Middle frontal gyrus (tissue), 1 donor: ENCODE data around the gene GUK1.

Experiments
- DNase-seq: peaks from one replicate; pipeline ENCODE4 v3.0.0-alpha.2; 2015; ENCODE audit warnings: low spot score; ENCODE audit errors: extremely low spot score

The GUK1 gene

GRCh38 chr1:228149406-228150119 is 9.5 kb downstream of the GUK1 start, which contains the start of gene GJC2:
GJC2 (plus strand) TSS chr1:228149930; CDS start chr1:228157759, 7,829 bp downstream.
- DNase-seq, result no peak

GRCh38 chr1:228150120-228150460 is 10.0 kb downstream of the GUK1 start:
- no peak for DNase-seq

- no peak for DNase-seq
Observed at GRCh38 chr1:228150461-228151179, 10.5 kb downstream of the GUK1 start.

GRCh38 chr1:228151180-228151925 is 11.3 kb downstream of the GUK1 start:
- no peak for DNase-seq

GRCh38 chr1:228152097-228152917 is 12.2 kb downstream of the GUK1 start:
- DNase-seq, result no peak

GRCh38 chr1:228152918-228153258 is 12.8 kb downstream of the GUK1 start:
- no peak for DNase-seq

- DNase-seq, result no peak
Observed at GRCh38 chr1:228154021-228154669, 14.1 kb downstream of the GUK1 start.

GRCh38 chr1:228154670-228155571 is 14.8 kb downstream of the GUK1 start:
- DNase-seq, result no peak

- DNase-seq, result no peak
Observed at GRCh38 chr1:228155596-228156514, 15.8 kb downstream of the GUK1 start.

GRCh38 chr1:228156515-228156881 is 16.4 kb downstream of the GUK1 start:
- no peak for DNase-seq

GRCh38 chr1:228156941-228157728 is 17.1 kb downstream of the GUK1 start:
- no peak for DNase-seq

- DNase-seq, result no peak
Observed at GRCh38 chr1:228157729-228158126, 17.6 kb downstream of the GUK1 start.

GRCh38 chr1:228158151-228159007 is 18.3 kb downstream of the GUK1 start:
- DNase-seq, result no peak

GRCh38 chr1:228159008-228159665 is 19.1 kb downstream of the GUK1 start:
- DNase-seq, result no peak

- no peak for DNase-seq
Observed at GRCh38 chr1:228160201-228160761, 20.2 kb downstream of the GUK1 start.

- DNase-seq, result no peak
Observed at GRCh38 chr1:228161362-228161761, 21.3 kb downstream of the GUK1 start.
